NB4 (cell line): ENCODE measurements around the gene CSMD2.

ENCODE experiments used
- DNase-seq: peaks from one replicate; pipeline ENCODE4 v3.0.0; 2010; ENCODE audit warnings: low read depth
- H3K4me3 ChIP-seq: one replicate; pipeline ENCODE4 v1.5.1; 2011; ENCODE audit warnings: mild to moderate bottlenecking, low read depth, low read length, moderate library complexity
- MAX ChIP-seq: IDR thresholded peaks from 2 replicates; pipeline ENCODE4 v1.6.1; 2011; ENCODE audit warnings: low read depth, low read length
- MYC ChIP-seq: IDR thresholded peaks from 2 replicates; pipeline ENCODE4 v1.6.1; 2011; ENCODE audit warnings: low read depth, low read length
- POLR2A ChIP-seq: IDR thresholded peaks from 2 replicates; pipeline ENCODE4 v1.6.1; 2011; ENCODE audit warnings: mild to moderate bottlenecking; ENCODE audit not compliant: insufficient read length; ENCODE audit errors: extremely low read depth
- TF ChIP-seq, protein P1 (sequence below): IDR thresholded peaks from one replicate; pipeline ENCODE4 v1.5.1; 2012; ENCODE audit warnings: low read depth, low read length

CSMD2 gene

GRCh38 chr1:34075576-34075975 lies 89.5 kb downstream of the CSMD2 start:
- no peak for TF ChIP-seq MYC
- no peak for TF ChIP-seq POLR2A
- no peak for TF ChIP-seq MAX
- TF ChIP-seq, protein P1, sequence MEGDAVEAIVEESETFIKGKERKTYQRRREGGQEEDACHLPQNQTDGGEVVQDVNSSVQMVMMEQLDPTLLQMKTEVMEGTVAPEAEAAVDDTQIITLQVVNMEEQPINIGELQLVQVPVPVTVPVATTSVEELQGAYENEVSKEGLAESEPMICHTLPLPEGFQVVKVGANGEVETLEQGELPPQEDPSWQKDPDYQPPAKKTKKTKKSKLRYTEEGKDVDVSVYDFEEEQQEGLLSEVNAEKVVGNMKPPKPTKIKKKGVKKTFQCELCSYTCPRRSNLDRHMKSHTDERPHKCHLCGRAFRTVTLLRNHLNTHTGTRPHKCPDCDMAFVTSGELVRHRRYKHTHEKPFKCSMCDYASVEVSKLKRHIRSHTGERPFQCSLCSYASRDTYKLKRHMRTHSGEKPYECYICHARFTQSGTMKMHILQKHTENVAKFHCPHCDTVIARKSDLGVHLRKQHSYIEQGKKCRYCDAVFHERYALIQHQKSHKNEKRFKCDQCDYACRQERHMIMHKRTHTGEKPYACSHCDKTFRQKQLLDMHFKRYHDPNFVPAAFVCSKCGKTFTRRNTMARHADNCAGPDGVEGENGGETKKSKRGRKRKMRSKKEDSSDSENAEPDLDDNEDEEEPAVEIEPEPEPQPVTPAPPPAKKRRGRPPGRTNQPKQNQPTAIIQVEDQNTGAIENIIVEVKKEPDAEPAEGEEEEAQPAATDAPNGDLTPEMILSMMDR, result no peak
- DNase-seq, result no peak
- H3K4me3 ChIP-seq, result no peak overlapping the region

DNA sequence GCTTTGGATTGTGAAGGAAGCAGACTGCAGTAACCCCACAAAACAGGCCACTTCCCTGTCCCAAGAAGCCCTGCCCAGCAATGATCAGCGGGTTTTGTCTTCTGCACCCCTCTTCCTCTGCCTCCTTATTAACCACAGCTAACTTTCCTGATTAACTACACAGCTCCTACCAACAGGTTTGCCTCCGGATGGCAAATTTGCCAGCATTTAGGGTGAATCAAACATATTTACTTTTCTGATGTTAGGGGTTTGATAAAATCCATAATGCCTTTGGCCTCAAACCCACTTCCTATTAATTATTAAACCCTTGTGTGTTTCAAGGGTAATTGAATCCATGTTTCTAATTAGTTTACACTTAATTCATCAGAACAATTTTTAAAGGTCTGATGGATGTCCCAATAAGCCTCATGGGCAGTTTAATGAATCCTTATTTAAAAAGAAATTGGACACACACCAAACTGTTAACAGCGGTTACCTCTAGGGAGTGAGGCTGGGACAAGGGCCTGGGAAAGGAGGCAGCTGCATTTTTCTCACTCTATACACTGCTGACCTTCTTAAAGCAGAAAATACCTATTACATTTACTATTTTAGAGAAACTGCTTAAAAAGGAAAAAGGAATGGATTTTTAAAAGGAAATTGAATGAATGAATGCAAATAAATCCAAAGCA lies 91.9 kb downstream of the CSMD2 start:
- no peak for DNase-seq
- no peak overlapping the region for H3K4me3 ChIP-seq
- no peak for TF ChIP-seq MYC
- TF ChIP-seq, protein P1, result no peak
- TF ChIP-seq POLR2A, result no peak
- no peak for TF ChIP-seq MAX

DNA sequence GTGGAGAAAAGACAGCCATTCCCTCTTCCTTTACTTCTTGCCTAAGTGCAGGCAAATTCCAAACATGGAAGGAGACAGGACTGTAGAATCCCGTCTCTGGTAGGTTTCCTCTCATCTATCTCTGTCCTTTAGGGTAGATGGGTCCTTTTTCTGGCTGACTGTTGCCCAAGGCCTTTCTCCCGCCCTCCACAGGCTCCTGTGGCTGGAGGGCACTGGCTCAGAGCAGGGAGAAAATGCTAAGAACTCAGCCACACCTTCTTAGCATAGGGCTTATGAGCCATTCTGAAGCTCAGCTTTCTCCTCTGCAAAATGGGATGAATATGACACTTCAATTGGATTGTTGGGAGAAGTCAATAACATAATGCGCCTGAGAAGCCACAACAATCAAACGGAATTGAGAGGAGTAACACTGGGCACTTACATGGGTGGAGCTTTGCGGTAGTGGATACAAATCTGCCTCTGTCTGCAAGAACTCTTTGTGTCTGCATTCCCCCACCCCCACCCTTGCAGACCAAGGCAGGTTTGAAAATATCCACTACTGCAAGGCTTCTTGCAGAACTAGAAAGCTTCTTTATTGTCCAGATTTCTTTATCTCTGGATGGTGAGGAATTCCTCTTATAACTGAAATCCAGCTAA lies 94.7 kb downstream of the CSMD2 start:
- no peak overlapping the region for H3K4me3 ChIP-seq
- TF ChIP-seq POLR2A, result no peak
- no peak for TF ChIP-seq MAX
- no peak for TF ChIP-seq MYC
- DNase-seq, result no peak

DNA sequence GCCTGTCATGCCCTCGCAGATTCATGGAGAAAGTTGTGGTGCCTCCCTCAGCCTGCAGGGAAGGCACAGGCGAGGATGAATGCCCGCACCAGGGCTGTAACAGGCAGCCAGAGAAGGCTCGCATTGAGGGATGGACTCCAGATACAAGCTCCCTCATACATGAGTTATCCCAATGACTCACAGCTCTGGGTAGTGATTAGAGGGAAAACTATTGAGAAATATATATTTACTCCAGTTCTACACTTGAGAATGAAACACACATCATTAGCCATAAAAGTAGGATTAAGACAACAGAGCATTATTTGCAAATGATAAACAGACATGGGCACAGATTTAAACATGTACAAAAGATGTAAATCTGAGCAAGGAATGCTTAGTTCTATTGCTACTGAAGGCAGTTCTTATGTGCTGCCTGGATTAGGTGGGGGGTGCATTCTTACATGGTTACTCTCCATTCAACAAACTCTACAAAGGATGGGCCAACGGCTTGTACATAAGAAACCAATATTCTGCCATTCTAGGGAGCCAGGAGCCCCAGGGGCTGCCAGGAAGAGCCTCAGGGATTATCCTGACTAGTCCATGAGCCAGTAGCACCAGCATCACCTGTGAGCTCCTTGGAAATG lies 97.9 kb downstream of the CSMD2 start:
- no peak overlapping the region for H3K4me3 ChIP-seq
- TF ChIP-seq MAX (no peak), MYC (no peak), POLR2A (no peak)
- TF ChIP-seq, protein P1, result no peak
- no peak for DNase-seq

DNA sequence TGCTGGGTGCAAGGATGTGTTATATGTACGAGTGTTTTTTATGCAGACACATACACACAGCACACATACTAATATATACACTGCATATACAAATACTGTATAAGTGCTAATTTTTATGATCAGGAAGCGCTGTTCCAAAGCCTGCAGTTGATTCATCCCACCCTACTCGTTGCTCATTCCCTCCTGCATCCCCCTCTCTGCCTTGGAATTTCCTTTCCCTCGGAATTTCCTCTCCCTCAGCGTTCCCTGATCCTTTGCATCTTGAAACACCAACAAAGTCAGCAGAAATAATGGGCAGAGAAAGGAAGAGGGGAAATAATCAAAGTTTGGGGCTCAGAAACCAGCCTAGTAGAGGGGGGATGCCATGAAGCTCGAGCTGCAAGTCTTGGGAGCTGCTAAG lies 98.9 kb downstream of the CSMD2 start:
- DNase-seq, result no peak
- no peak overlapping the region for H3K4me3 ChIP-seq
- TF ChIP-seq, protein P1, result no peak
- TF ChIP-seq POLR2A, result no peak
- no peak for TF ChIP-seq MAX
- no peak for TF ChIP-seq MYC

- TF ChIP-seq MYC (no peak), POLR2A (no peak), MAX (no peak)
- TF ChIP-seq, protein P1, result no peak
- DNase-seq, result no peak
- no peak overlapping the region for H3K4me3 ChIP-seq
These were observed 99.5 kb downstream of the CSMD2 start for GRCh38 chr1:34065498-34065897.
